Measurements from ENCODE around the gene USP9X.
"Not testable (repeated sequence)": the region's sequence is repeated elsewhere in the genome, so short reads cannot be mapped to it uniquely, and the experiment has no call there.

USP9X gene, protein sequence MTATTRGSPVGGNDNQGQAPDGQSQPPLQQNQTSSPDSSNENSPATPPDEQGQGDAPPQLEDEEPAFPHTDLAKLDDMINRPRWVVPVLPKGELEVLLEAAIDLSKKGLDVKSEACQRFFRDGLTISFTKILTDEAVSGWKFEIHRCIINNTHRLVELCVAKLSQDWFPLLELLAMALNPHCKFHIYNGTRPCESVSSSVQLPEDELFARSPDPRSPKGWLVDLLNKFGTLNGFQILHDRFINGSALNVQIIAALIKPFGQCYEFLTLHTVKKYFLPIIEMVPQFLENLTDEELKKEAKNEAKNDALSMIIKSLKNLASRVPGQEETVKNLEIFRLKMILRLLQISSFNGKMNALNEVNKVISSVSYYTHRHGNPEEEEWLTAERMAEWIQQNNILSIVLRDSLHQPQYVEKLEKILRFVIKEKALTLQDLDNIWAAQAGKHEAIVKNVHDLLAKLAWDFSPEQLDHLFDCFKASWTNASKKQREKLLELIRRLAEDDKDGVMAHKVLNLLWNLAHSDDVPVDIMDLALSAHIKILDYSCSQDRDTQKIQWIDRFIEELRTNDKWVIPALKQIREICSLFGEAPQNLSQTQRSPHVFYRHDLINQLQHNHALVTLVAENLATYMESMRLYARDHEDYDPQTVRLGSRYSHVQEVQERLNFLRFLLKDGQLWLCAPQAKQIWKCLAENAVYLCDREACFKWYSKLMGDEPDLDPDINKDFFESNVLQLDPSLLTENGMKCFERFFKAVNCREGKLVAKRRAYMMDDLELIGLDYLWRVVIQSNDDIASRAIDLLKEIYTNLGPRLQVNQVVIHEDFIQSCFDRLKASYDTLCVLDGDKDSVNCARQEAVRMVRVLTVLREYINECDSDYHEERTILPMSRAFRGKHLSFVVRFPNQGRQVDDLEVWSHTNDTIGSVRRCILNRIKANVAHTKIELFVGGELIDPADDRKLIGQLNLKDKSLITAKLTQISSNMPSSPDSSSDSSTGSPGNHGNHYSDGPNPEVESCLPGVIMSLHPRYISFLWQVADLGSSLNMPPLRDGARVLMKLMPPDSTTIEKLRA (N-terminal part only)

DNA sequence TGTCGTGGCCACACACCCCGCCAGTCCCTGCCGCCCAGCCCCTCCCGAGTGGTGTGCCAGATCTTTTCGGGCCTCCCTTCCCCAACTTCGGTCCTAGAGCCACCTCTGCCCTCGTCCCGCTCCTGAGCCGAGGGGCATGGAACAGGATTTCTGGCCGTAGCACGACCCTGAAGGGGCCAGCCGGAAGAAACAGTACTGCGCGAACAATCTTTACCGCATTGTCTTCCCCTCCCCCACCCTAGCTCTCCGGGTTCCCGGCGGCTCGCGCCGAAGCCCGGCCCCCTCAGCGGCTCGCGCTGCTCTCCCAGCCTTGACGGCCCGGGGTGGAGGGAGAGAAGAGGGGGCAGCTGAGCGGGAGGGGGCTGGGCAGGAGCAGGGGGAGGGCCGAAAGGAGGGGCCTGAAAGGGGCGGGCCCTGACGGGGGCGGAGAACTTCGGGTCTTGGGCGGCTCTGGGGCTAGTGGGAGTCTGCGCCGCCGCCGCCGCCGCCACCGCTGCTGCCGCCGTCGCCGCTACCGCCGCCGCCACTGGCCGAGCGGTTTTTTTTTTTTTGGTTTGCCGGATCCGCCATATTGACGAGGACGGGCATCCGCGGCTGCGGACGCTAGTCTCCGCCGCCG is at the start of gene USP9X:
USP9X (plus strand) TSS at position 553 of the 619 bp plus-strand sequence. CDS start 38,184 bp downstream, outside the sequence.
- peak; percentile 75 for DNase-seq (ENCODE audit: low spot score)

DNA sequence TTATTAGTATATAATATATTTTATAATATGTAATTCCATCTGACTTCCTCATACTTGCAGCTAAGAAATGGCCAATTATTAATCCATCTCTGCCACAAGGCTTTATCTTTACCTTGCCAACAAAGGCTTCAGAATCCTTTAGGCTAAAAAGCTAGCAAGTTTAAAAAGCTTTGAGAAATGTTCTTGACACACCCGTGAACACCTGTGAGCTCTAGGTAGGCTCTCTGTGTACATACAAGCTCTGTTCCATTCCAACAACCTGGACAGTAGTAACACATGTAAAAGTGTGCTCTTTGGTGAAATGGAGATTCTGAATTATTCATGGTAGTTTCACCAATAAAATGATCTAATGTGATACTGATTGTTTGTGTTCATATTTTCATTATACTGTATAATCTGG is 49.7 kb upstream of the USP9X start:
- no peak for DNase-seq (ENCODE audit: low spot score)

DNA sequence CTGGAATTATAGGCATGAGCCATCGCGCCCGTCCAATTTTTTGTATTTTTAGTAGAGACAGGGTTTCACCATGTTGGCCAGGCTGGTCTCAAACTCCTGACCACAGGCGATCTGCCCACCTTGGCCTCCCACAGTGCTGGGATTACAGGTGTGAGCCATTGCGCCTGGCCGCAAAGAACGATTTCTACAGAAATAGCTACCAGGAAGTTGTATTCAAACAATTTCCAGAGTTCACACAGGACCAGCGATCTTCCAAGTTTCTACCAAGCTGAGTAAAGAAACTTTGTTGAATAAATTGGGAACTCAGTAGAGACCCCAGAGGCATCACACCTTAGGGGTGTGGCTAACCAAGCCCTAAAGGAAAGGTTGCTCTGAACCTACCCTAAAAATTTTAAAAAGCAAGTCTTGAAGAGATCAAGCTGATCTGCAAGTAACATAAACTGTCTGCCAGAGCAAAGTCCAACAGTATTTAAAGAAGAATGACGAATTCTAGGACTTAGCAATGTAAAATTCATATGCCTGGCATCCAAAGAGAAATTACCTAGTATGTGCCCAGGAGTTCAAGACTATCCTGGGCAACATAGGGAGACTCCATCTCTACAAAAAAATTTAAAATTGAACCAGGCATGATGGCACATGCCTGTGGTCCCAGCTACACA is 48.4 kb upstream of the USP9X start:
- DNase-seq (ENCODE audit: low spot score) = no peak

DNA sequence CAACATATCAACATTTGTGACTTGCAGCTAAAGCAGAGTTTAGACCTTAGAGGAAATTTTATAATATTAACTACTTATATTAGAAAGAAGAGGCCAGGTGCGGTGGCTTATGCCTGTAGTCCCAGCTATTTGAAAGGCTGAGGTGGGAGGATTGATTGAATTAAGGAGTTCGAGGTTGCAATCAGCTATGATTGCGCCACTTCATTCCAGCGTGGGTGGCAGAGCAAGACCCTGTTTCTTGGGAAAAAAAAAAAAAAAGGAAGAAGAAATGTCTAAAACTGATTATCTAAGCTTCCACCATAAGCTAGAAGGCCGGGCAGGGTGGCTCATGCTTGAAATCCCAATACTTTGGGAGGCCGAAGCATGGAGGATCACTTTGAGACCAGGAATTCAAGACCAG is 42.0 kb upstream of the USP9X start:
- no peak for DNase-seq (ENCODE audit: low spot score)

DNA sequence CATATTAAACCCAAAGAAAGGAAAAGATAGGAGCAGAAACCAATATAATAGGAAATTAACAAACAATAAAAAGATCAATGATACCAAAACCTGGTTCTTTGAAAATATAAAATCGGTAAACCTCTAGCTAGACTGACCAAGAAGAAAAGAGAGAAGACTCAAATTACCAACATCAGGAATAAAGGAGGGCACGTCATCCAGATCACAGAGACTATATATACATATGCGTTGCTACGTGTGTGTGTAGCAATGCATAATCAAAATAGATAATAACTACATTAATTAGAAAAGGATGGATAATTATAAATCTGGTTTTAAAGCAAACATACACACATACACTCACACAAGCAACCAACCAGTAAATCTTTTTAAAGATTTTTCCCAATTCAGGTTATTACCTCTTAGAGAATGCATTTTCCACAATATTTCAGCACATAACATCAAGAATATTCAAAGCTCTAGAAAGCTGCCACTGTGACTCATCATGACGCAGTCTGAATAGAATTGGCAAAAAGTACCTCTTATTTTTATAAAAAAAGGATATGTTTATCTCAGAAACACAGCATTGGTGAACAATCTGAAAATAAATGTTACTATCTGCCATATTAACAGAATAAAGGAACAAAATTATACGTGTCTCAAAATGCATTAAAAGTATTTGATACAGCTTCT is 41.4 kb upstream of the USP9X start:
- DNase-seq (ENCODE audit: low spot score) = no peak

DNA sequence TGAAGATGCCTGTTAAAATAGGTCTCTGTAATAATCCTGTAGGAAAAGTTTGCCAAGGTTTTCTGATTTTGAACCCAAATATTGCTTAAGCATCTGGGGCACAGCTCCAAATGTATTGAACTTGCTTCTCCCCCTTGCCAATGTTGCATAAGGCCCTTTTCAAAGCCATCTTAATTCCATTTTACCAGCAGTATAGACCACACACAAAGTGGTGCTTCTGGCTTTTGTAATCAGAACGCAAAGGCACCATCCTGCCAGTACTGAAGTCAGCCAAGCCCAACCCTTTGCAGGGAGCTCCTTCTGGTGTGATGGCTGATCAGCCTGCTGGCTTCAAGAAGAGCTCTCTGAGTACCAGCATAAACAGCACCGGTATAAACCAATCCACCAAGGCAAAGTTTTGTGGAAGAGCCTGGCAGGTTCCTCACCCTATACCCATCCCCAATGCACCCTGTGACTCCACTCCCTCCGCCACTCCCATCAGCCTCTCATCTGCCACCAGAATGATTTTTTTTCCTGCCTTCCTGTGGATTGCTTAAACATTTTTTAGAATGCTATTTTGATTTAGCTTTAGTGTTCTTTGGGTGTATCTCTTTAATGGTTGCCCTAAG is 39.2 kb upstream of the USP9X start:
- DNase-seq (ENCODE audit: low spot score) = no peak

DNA sequence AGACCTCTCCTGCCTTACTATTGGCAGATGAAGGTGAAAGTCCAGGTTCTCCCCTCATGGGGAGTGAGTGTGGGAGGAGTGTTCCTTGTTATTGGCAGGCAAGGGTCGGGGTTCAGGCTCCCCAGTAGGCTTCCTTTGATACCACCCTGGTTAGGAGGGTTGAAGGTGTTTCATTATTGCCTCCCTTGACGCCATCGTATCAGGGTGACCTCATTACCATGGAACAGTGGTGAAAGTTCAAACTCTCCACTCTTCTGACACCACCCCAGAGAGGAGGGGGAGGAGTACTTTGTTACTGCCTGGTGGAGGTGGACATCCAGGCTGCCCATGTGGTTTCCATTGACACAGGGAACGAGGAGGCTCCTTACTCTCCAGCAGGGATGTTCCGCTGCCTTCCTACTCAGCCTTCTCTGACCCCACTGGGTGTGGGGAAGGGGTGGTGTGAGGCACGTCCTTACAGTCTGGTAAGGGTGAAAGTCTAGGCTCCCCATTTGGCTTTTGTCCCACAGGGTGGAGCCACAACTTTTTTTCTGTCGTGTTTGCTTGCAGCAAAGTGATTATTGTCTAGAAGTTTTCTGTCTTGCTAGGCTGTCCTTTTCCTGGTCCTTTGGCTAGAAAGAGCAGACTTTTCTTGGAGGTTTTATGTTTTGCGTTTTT is 37.2 kb upstream of the USP9X start:
- no peak for DNase-seq (ENCODE audit: low spot score)

DNA sequence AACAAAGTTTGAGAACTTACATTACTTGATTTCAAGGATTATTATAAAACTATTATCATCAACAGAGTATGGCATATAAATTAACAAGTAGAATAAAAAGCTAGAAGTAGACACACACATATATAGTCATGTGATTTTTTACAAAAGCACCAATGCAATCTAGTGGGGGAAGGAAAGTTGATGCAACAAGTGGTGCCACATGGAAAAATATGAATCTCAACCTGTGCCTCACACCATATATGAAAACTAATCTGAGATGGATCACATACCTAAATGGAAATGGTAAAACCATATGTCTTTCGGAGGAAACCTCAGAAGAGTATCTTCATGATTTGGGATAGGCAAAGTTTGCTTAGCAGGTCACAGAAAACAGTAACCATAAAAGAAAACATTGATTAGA is 34.9 kb upstream of the USP9X start:
- DNase-seq (ENCODE audit: low spot score) = no peak

GRCh38 chrX:41051288-41051687 is 34.0 kb upstream of the USP9X start:
- DNase-seq (ENCODE audit: low spot score) = no peak

DNA sequence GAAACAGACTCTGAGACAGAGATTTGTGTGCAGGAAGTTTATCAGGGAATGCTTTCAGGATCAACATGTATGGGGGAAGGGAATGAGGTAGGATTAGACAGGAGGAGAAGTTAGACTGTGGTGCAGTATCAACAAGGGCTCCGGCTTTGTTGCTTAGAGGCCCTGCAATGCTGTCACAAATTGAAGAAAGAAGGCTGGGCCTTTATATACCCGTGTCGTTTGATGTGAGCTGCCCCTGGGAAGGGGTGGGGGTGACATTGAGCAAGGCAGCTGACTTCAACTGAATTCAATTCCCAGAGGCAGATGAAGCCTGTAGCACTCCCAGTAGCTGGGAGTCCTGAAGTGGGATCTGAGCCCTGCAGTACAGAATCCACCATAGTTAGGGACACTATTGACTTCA is 29.5 kb upstream of the USP9X start:
- no peak for DNase-seq (ENCODE audit: low spot score)

DNA sequence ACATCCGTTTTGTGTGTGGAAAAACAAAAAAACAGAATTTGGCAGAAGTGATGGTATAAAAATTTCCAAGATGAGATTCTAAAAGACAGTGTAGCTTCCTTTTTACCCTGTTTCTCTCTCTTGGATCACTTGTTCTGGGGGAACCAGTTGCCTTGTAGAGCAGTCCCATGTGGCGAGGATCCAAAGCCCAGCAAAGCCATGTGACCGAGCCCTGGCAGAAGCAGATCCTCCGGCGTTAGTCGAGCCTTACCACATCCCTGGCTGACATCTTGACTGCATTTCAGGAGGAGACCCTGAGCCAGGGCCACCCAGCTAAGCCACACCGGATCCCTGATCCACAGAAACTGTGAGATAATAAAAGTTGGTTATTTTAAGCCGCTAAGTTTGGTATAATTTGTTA is 22.0 kb upstream of the USP9X start:
- DNase-seq (ENCODE audit: low spot score) = not testable (repeated sequence)

- no peak for DNase-seq (ENCODE audit: low spot score)
Observed at GRCh38 chrX:41064018-41064417, 21.2 kb upstream of the USP9X start.

DNA sequence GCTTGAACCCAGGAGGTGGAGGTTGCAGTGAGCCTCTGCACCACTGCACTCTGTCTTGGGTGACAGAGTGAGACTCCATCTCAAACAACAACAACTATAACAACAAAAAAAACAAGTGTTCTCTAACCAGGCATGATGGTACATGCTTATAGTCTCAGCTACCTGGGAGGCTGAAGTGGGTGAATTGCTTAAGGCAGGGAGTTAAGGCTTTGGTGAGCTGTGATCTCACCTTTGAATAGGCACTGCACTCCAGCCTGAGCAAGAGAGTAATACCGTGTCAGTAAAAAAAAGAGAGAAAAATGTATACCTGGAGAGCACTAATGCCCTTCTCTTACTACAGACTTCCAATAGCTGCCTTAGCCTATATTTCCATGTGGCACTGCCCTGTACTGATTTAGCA is 18.9 kb upstream of the USP9X start:
- no peak for DNase-seq (ENCODE audit: low spot score)

DNA sequence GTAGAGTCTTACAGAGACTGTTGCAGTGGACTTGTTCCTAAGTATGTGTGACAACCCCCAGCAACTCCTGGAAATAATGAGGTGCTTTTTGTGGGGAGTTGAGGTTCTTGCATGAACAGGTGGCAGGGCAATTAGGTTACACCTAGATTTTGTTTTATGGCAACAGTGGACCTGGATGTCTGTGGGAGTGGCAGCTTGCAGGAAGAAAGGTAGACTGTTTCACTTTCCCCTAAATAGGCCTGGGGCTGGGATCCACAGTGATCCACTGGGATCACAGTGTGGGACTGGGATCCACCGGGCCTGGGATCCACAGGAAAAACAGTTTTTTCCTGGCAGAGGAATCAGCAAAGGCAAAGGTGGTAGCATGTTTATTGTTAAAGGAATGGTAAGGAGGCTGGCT is 18.3 kb upstream of the USP9X start:
- DNase-seq (ENCODE audit: low spot score) = no peak

- DNase-seq (ENCODE audit: low spot score) = no peak
Observed at GRCh38 chrX:41067721-41068120, 17.5 kb upstream of the USP9X start.

DNA sequence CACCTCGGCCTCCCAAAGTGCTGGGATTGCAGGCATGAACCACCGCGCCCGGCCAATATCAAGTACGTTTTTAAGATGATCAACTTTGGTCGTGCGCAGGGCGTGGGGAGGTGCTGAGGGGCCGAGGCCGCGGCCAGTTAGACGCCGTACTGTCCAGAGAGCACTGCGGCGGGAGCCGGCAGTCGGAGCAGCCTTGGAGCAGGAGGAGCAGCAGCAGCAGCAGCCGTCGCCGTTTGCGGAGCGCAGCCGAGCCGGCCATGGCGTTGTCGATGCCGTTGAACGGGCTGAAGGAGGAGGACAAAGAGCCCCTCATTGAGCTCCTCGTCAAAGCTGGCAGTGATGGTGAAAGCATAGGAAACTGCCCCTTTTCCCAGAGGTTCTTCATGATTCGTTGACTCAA is 8.5 kb upstream of the USP9X start:
- no peak for DNase-seq (ENCODE audit: low spot score)

DNA sequence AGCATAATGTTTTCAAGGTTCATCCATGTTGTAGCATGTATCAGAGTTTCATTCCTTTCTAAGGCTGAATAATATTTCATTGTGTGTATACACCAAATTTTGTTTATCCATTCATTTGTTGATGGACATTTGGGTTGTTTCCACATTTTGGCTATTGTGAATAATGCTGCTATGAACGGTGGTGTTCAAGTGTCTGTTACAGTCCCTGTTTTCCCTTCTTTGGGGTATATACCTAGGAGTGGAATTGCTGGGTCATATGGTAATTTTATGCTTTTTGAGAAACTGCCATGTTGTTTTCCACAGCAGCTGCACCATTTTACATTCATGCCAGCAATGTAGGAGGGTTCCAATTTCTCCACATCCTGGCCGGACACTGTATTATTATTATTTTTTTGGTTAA is 3.4 kb upstream of the USP9X start:
- DNase-seq (ENCODE audit: low spot score) = no peak

DNA sequence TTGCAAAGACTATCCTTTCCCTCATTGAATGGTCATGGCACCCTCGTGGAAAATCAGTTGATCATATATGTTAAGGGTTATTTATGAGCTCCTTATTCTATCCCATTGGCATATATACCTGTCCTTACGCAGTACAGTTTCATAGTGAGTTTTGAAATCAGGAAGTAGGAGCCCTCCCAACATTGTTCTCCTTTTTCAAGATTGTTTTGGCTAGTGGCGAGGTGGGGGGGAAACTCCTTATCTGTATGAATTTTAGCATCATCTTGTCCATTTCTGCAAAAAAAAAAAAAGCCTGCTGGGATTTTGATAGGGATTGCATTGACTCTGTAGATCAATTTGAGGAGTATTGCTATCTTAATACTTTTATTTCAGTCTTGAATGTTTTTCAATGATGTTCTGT is 2.5 kb upstream of the USP9X start:
- DNase-seq (ENCODE audit: low spot score) = no peak

- peak; percentile 90 for DNase-seq (ENCODE audit: low spot score)
Observed at GRCh38 chrX:41084044-41084892, 977 bp upstream of the USP9X start.
